GM21381 (cell line): ENCODE results near the gene PDGFC.

Experiments
- ATAC-seq: cut with Tn5 transposase; IDR thresholded peaks from one replicate; pipeline ENCODE4 v1.9.1; 2021; ENCODE audit warnings: mild to moderate bottlenecking, moderate library complexity; ENCODE audit not compliant: unreplicated experiment

Gene PDGFC

DNA sequence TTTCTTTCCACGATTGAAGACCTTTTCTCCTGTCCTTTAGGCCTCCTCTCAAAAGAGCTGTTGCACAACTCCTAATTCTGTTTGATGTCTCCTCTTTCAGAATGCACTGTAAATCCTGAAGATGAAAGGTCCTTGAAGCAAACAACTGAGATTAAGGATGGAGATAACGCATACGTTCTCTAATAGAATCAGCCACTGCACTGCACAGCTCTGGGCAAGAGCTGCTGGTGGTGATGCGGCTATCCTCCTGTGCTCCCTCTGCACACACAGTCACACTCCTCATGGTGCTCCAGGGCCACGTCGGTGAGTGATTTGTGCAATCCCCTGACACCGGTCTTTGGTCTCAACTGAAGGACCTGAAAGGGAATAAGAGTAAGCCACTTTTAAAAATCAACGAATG, 208.7 kb downstream of the PDGFC start:
- ATAC-seq: no peak

DNA sequence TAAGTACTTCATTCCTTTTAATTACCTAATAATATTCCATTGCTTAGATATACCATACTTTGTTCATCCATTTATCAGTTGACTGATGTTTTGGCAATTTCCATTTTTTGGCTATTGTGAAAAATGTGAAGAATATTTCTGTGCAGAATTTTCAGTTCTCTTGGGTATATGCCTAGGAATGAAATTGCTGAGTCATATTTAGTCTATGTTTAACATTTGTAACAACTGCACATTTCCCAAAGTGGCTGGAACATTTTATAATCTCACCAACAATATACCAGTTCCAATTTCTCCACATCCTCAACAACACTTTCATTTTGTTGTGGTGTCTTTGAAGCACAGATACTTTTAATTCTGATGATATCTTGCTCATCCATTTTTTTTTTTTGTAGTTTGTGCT, 215.5 kb downstream of the PDGFC start:
- ATAC-seq: no peak

DNA sequence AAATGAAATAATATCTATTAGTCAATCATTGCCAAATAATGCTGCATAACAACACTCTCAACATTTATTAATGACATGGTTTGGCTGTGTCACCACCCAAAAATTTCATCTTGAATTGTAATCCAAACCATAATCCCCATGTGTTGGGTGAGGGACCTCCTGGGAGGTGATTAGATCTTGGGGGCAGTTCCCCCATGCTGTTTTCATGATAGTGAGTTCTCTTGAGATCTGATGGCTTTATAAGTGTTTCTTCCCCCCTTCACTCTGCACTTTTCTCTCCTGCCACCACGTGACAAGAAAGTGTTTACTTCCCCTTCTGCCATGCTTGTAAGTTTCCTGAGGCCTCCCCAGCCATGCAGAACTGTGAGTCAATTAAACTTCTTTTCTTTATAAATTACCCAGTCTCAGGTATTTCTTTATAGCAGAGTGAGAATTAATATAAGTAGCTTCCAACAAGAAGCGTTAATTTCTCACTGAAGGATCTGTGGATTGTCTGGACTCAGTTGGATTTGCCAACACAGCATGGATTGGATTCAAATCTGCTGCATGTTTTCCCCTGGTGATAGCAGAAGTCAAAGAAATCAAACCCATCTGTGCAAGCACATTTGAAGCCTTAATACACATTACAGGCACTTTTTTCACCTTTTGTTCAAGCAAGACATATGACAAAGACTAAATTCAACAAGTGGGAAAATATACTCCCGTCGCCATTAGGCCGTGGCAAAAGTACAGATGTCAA, 216.6 kb downstream of the PDGFC start:
- ATAC-seq: no peak

DNA sequence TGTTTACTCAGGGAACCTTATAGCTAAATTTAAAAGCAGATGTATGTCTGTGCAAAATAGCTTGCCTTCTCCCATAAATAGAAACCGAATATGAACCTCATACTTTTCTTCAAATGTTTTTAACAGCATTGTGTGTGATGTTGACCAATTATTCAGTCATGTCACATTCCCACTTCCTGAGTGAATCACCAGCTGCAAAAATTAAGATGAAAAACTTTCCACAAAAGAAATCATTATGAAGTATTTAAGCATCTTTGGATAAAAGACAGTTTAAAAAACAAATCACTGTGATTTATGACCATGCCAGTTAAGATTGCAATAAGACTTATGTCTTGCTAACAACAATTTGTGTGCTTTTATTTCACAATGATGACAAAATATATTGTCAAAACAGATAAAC, 220.1 kb downstream of the PDGFC start:
- no peak for ATAC-seq

DNA sequence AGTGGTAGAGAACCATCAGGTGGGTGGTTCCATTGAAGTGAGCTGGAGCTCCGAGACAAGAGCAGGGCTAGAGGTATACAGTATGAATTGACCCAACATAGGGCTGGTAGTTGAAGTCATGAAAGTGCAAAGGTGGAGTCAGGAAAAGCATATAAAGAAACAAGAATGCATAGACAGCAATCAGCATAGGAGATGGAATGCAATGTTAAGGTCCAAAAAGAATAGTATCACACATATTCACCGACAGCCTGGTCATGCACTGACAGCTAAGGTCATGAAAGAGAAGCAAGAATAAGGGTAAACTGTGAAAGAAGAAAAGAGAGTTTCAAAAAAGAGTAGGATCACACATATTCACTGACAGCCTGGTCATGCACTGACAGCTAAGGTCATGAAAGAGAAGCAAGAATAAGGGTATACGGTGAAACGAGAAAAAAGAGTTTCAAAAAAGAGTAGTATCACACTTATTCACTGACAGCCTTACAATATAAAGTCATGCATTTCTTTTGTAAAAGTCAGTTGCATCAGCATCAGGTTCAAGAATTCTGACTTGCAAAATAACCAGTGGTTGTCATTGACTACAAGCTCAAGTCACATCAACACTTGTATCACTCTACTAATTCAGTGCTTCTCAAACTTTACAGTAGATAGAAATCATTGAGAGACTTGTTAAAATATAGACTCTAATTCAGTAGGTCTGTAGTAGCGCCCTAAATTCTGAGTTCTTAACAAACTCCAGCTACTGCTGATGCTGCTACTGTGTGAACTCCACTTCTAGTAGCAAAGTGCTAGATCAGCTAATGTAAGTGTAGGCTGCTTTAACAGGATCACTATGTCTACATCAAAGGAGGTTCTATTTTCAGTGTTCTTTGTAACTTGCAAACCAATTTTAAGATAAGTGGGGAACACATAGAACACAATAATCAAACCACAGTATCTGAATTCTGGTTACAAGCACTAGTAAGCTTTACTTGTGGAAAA, 221.9 kb downstream of the PDGFC start:
- ATAC-seq: no peak

DNA sequence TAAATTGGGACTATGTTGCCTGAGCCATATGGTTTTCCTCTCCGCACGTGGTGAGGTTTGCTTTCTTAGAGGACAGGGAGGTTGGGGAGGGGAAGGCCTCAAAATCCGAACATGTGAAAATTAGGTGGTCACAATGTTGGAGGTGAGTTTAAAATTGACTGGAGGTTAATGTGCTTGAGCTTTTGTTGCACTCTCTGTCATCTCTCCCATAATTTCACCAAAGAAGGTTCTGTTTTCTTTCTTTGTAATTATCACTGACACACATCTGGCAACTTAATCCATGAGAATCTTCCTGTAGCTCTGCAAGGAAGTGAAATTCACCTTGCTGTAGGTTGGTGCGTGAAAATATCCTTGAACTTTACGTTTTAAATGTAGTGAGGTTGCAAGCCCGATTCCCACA, 225.5 kb downstream of the PDGFC start:
- no peak for ATAC-seq

DNA sequence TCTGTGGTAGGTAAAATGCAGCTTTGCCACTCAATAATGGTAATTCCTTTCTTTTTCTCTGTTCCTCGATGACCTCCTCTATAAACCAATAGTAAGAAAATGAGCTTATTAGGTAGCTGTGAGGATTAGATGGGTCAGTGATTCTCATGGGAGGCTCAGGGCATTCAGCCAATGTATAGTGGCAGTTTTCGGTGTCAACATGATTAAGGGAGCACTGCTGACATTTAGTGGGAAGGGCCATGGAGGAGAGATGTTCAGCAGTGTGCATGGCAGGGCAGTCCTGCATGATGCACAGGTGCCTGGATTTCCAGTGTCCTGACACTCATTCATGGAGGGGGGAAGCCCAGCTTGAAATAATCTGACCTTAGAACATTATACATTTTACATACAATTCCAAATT, 232.8 kb downstream of the PDGFC start:
- no peak for ATAC-seq

DNA sequence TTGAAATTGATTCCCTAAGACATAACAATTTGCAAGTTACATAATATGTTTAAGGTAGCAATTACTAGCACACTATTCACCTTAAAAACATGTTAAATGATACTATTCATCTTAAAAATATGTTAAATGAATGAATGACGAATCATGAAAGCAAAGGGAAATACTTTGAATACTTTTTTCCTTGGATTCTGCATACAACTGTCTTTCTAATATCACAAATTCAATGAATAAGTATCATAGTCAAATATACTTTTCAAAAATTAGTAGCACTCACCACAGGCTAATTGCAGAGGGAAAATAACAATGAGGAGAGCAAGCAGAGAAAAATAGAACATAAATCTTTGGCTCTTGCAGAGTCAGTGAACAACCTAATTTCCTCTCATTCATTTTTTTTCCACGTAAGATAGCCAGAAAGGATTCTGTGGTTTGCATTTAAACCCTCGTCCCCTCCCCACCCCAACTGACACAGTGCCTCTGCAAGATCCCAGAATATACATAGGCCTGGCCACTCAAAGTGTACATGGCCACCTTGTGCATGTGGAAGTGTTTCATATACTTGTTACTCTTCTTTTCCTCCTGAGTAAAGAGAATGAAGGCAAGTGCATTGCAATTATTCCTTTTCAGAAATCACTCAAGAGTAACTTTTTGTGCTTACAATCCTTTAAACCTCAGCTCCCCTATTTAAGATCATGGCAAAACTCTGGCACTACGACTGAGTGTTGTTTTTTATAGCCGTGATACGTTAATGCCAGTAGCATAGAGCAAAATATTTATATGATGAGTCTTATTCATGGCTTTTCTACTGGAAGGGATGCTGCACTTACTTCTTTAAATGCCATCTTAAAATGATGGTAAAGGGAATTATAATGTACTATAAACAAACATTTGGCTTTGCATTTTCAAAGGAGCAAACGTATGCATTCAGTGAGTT, 236.4 kb downstream of the PDGFC start:
- ATAC-seq: no peak

DNA sequence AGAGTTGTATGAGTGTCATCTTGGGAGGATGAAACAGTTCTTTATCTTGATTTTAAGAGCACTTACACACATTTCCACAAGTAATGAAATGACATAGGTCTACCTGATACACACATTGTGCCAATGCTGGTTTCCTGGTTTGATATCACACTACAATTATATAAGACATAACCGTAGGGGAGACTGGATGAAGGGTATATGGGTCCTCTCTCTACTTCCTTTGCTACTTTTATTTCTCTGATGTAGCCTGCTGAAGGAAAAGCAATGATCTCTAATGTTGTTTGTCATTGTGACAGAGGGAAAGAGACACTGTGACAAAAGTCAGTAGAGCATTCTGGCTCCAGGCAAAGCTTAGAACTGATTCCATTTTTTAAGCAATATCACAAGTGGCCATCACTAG, 238.0 kb downstream of the PDGFC start:
- ATAC-seq: no peak

DNA sequence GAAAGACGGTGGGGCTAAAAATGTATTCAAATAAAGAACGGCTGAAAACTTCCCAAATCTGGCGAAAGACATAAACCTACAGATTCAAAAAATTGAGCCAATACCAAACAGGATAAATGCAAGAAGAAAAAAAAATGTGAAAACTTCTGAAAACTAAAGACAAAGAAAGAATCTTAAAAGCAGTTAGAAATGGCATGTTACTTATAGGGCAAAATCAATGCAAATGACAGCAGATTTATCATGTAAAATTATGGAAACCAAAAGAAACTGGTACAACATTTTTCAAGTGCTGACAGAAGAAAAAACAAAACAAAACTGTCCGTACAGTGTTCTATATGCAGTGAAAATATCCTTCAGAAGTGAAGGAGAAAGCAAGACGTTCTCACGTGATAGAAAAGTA, 239.0 kb downstream of the PDGFC start:
- no peak for ATAC-seq

DNA sequence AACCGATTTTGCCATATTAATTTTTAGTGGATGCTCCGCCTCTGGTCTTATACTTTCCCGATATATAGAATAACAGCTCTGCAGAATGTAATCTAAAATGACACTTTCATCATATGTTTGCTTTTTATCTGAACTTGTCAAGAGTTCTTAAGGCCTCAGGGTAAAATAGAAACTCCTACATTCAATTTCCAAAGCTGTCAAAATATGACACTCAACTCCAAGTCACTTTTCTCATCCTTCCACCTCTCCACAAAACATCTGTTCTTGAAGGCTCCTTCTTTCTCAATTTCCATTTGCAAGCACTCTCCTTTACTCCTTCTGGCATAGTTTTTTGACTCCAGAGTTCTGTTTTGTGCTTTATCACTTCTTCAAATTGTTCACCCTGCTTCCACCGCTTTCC, 242.2 kb downstream of the PDGFC start:
- ATAC-seq: no peak

DNA sequence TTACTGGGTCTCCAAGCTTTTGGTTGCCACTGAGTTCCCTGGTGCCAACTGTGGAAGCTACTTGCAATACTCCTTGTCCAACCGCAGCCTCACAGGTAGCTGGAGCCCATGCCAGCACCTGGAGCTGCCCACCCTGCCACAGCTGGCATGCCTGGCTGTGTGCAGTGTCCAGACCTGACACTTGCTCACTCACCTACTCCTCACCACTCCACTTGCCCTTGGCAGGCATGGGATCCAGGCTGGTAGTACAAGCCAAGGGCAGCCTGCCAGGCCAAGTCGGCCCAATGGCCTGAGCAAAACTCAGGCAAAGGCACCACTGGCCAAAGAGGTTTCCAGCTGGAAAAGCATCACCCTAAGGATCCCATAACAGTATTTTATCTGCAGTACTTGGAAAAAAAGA, 246.3 kb downstream of the PDGFC start:
- ATAC-seq: no peak

DNA sequence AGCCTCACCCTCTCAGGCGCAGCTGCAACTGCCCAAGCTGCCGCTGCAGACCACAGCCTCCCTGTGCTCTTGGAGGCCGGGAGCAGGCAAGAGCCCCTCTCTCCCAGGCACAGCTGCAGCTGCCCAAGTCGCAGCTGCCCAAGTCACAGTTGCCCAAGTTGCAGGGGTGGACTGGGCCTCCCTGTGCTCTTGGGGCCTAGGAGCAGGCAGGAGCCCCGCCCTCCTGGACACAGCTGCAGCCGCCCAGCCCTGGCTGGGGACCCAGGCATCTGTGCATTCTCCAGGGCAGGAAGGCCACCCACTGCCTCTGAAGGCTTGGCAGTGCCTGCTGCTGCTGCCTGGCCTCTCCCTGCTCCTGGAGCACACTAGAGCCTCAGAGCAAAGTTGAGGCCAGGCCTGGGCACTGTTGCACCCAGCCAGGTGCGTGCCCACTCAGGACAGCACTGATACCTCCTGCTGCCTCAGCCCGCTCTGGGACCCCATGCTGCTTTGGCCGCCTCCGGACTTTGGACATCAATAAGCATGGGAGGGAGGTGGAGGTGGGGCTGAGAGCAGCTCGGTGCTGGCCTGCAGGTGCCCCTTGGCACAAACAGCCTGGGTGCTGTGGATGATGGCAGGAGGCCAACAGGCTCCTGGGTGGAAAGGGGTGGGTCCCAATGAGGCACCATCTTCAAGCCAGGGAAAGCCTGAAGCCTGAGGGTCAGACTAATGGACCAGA, 247.5 kb downstream of the PDGFC start:
- no peak for ATAC-seq

DNA sequence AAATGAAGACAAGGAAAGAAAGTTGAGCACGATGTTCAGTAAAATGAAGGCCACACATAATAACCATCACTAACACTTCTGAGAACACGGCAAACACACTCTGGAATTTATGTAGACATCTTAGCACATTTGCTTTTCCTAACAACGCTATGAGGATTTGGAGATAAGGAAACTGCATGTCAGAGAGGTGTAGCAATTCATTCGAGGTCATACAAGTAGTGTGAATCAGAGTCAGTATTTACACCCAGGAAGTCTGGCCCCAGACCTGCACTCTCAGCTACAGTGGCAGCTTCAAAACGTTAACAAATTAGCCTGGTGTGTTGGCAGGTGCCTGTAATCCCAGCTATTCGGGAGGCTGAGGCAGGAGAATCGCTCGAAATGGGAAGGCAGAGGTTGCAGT, 253.4 kb downstream of the PDGFC start:
- ATAC-seq: no peak

DNA sequence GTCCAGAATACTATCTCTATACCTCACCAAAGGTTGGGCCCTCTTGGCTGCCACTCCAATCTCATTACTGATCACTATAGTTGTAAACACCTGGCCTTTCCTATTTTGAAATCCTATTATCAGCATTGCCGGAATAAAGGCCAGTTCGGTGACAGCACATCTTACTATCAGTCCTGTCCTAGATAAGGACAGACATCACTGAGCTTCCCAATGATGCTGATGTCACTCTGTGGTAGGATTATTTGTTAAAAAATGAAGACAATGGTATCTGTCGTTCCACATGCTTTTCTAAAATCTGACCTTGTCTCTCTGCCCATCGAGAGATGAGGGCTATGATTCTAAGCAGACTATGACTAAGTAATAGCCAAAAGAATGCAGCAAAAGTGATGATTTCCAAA, 260.4 kb downstream of the PDGFC start:
- ATAC-seq: no peak
